GM12878 (cell line): ENCODE results near the gene GLTP.

Experiments
- ATF2 ChIP-seq: IDR thresholded peaks from 2 replicates; pipeline ENCODE4 v1.6.1; 2012; ENCODE audit warnings: low read length, inconsistent platforms
- BACH1 ChIP-seq: fragments of 450-650 bp; IDR thresholded peaks from 2 replicates; pipeline ENCODE4 v1.6.1; 2017; ENCODE audit warnings: mild to moderate bottlenecking, borderline replicate concordance
- ESRRA ChIP-seq: IDR thresholded peaks from 2 replicates; pipeline ENCODE4 v1.6.1; 2012; ENCODE audit warnings: mild to moderate bottlenecking, low read length, improper control_type of control experiment
- EZH2 ChIP-seq: IDR thresholded peaks from 2 replicates; pipeline ENCODE4 v1.6.1; 2012; ENCODE audit warnings: low read depth, mild to moderate bottlenecking, control low read depth, inconsistent platforms, low read length, borderline replicate concordance; ENCODE audit not compliant: control insufficient read depth
- HDAC6 ChIP-seq: fragments of 200-600 bp; sonication (generic); IDR thresholded peaks from one replicate; pipeline ENCODE4 v1.8.0; 2017; ENCODE audit warnings: antibody characterized with exemption; ENCODE audit not compliant: unreplicated experiment
- NFYA ChIP-seq: IDR thresholded peaks from 2 replicates; pipeline ENCODE4 v1.6.1; 2011; ENCODE audit warnings: low read depth, mild to moderate bottlenecking, low read length, improper control_type of control experiment, borderline replicate concordance
- RAD51 ChIP-seq: fragments of 450-650 bp; IDR thresholded peaks from 2 replicates; pipeline ENCODE4 v1.6.1; 2016; ENCODE audit warnings: moderate library complexity, mild to moderate bottlenecking, inconsistent platforms
- SREBF1 ChIP-seq: IDR thresholded peaks from 2 replicates; pipeline ENCODE4 v1.6.1; 2012; ENCODE audit warnings: mild to moderate bottlenecking, low read length
- TARDBP ChIP-seq: IDR thresholded peaks from 2 replicates; pipeline ENCODE4 v1.6.1; 2016; ENCODE audit warnings: borderline replicate concordance
- TF ChIP-seq, protein P1 (sequence below), 3 experiments: IDR thresholded peaks in 2 of 3; conservative IDR thresholded peaks in 1 of 3; 2 replicates each; pipeline ENCODE4 v1.5.1; 2011; ENCODE audit warnings: low read depth in 3 of 3, low read length in 3 of 3, mild to moderate bottlenecking in 3 of 3, control low read depth in 2 of 3, moderate library complexity in 2 of 3, inconsistent platforms in 1 of 3, mixed read lengths in 1 of 3; ENCODE audit not compliant: control insufficient read depth in 2 of 3, insufficient read depth in 1 of 3; ENCODE audit errors: extremely low read depth in 1 of 3

- no peak for TF ChIP-seq HDAC6
- no peak for TF ChIP-seq BACH1
- no peak for TF ChIP-seq RAD51
- no peak for TF ChIP-seq ATF2
- TF ChIP-seq TARDBP = no peak
- 0 out of 2 replicates have a peak, but pooled peaks have one; percentile 20 for TF ChIP-seq ESRRA
- no peak for TF ChIP-seq NFYA
- TF ChIP-seq, protein P1, sequence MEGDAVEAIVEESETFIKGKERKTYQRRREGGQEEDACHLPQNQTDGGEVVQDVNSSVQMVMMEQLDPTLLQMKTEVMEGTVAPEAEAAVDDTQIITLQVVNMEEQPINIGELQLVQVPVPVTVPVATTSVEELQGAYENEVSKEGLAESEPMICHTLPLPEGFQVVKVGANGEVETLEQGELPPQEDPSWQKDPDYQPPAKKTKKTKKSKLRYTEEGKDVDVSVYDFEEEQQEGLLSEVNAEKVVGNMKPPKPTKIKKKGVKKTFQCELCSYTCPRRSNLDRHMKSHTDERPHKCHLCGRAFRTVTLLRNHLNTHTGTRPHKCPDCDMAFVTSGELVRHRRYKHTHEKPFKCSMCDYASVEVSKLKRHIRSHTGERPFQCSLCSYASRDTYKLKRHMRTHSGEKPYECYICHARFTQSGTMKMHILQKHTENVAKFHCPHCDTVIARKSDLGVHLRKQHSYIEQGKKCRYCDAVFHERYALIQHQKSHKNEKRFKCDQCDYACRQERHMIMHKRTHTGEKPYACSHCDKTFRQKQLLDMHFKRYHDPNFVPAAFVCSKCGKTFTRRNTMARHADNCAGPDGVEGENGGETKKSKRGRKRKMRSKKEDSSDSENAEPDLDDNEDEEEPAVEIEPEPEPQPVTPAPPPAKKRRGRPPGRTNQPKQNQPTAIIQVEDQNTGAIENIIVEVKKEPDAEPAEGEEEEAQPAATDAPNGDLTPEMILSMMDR (IDR thresholded peaks at IDR 0.05 in 2 of 3, conservative IDR thresholded peaks at IDR 0.05 in 1 of 3; ENCODE audit: control insufficient read depth in 2 of 3, extremely low read depth in 1 of 3, insufficient read depth in 1 of 3, low read depth in 3 of 3, low read length in 3 of 3) = peak; percentile 34 to 72 (median 41); a peak in 5 of 6 replicates
- no peak for TF ChIP-seq EZH2
- TF ChIP-seq SREBF1 = no peak
Observed at GRCh38 chr12:109899783-109900751, 19.7 kb upstream of the GLTP start, which contains the start of gene TCHP.
